NCI-H1092 (cell line): Measurements from ENCODE around the gene ZDHHC11B.
A peak's percentile ranks its signal among the peaks of the same experiment; 100 is the strongest.
"Not testable (repeated sequence)": the region's sequence is repeated elsewhere in the genome, so short reads cannot be mapped to it uniquely, and the experiment has no call there.

Experiments used
- DNase-seq: peaks from one replicate; lab custom pipeline; 2025; lab: John Stamatoyannopoulos, UW

ZDHHC11B gene

GRCh38 chr5:714215-715118 lies 70.1 kb downstream of the ZDHHC11B start:
- DNase-seq, result not testable (repeated sequence)

GRCh38 chr5:713686-714085 lies 70.8 kb downstream of the ZDHHC11B start:
- DNase-seq, result not testable (repeated sequence)

GRCh38 chr5:708848-709517 lies 75.5 kb downstream of the ZDHHC11B start:
- not testable (repeated sequence) for DNase-seq

DNA sequence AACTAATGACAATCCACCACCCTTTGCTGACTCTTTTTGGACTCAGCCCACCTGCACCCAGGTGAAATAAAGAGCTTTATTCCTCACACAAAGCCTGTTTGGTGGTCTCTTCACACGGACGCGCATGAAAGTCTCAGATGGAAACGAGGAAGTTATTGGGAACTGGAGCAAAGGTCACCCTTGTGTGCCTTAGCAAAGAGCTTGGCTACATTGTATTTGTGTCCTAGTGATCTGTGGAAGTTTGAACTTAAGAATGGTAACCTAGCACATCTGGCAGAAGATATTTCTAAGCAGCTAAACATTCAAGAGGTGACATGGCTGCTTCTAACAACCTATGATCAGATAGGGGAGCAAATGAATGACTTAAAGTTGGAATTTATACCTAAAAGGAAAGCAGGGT lies 76.2 kb downstream of the ZDHHC11B start:
- not testable (repeated sequence) for DNase-seq

DNA sequence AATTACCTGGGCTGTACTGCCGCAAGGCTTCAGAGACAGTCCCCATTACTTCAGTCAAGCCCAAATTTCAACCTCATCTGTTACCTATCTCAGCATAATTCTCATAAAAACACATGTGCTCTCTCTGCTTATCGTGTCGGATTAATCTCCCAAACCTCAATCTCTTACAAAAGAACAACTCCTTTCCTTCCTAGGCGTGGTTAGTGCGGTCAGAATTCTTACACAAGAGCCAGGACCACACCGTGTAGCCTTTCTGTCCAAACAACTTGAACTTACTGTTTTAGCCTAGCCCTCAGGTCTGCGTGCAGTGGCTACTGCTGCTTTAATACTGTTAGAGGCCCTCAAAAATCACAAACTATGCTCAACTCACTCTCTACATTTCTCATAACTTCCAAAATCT lies 78.4 kb downstream of the ZDHHC11B start:
- not testable (repeated sequence) for DNase-seq

DNA sequence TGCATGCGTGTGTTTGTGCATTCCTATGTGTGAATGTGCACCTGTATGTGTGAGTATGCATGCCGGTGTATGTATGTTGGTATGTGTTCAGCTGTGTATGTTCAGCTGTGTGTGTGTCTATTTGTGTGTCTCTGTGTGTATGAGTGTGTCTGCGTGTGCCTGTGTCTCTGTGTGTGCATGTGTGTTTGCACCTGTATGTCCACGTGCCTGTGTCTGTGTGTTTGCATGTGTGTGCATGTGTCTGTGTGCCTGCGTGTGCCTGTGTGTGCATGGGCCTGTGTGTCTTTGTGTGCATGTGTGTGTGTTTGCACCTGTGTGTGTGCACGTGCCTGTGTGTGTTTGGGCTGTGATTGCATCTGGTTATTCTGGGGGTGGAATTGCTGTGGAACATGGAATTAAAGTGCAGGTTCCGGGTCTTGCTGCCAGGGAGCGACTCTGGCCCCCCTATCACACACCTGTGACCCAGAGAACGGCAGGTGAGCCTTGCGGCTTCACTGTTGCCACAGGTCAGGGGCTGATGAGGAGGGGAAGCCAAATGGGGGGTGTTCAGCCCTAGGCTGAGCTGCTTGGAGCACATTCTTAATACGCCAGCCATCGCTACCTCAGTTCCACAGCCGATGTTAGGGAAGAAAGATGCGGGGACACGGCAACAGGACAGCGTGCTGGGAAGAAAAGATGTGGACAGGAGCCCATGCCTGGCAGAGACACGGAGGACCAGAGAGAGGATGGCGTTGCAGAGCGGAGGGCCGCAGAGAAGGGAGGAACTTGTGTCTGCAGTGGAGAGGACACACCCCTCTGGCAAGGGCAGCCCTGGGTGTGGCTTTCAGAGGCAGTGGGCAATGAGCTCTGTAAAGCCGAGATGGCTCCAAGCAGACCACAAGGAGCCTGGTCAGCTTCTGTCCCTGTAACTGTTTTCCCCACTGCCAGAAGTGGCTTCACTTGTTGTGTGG lies 87.5 kb downstream of the ZDHHC11B start:
- not testable (repeated sequence) for DNase-seq

DNA sequence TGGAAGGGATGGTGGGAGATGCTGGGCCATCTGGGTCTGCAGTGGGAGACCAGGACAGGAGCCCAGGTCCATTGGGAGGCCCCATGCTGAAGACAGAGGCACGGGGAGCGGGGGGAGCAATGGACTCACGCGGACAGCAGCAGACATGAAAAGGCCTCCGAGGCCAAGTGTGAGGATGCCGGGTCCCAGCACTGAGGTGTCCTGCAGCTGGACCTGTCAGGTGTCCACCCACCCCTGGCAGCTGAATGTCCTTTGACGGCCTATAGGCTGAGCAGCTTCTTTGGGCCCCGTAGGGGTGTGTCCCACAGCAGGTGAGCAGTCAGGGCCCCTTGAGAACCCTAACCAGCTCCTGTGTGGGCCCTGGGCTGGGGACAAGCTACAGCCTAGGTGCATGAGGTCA lies 88.3 kb downstream of the ZDHHC11B start:
- DNase-seq, result not testable (repeated sequence)

DNA sequence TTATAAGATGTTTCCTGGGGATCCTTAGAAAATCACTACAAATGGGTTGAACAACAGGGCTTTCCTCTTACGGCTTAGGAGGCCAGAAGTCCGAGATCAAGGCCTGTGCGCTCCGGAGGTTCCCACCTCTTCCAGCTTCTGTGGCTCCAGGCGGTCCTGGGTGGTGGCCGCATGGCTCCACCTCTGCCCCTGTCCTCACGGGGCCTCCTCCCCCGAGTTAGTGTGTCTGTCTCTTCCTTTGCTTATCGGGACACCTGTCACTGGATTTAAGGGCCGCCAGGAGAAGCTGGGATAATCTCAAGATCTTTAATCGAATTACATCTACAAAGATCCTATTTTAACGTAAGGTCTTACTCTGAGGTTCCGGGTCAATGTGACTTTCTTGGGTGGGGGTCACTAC lies 89.1 kb downstream of the ZDHHC11B start:
- DNase-seq, result not testable (repeated sequence)

DNA sequence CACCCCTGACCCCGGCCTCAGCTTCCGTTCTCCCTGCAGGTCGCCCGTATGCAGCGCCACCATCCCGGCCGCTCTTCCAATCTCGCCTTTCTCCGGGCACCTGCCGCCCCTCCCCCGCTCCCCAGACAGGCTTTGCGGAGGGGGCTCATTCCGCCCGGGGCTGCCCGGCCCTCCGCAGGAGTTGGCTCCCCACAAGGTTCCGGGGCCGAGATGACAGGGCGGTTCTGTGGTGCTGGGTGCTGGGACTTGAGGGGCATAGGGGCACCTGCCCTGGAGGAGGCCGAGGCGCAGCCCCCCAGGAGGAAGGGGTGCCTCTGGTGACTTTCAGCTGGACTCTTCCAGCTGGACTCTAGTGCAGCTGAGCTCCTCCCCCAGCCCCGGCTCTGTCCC lies 90.5 kb downstream of the ZDHHC11B start:
- DNase-seq, result not testable (repeated sequence)

GRCh38 chr5:693271-694041 lies 91.1 kb downstream of the ZDHHC11B start, which contains the start of gene TPPP:
TPPP (minus strand) TSS chr5:693352; CDS start chr5:678060, 15,292 bp downstream.
- peak; percentile 80 for DNase-seq

- peak; percentile 25 for DNase-seq
Observed at GRCh38 chr5:692529-693041, 91.9 kb downstream of the ZDHHC11B start.

- no peak for DNase-seq
Observed at GRCh38 chr5:691817-692528, 92.6 kb downstream of the ZDHHC11B start.

- not testable (repeated sequence) for DNase-seq
Observed at GRCh38 chr5:691049-691448, 93.5 kb downstream of the ZDHHC11B start.

- not testable (repeated sequence) for DNase-seq
Observed at GRCh38 chr5:690293-690692, 94.2 kb downstream of the ZDHHC11B start.

DNA sequence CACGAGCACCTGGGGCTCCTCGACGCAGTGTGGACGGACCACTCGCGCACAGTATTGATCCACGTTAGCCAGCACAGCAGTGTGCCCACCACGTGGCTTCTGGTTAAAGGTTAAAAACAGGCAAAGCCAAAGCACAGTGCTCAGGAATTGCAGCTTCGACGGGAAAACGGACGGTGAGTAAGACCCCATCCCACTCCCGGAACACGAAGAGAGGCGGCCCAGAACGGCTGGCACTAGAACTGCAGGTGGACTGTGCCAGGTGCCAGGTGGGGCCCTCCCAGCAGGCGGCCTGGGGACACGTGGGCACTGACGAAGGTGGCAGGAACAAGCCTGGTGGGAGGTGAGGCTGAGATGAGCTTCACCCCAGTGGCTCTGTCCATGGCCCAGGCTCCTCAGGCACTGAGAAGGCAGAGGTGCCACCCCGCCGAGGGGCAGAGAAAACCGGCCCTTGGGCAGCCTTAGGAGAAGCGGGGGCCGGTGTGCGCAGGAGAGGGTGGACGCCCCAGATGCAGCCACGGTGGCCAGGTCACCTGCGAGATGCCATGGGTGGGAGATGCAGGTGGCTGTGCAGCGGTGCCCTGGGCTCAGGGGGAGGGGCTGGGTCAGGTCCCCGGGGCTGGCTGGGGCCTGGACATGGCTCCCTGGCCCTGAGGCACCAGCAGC lies 96.0 kb downstream of the ZDHHC11B start:
- DNase-seq, result not testable (repeated sequence)

DNA sequence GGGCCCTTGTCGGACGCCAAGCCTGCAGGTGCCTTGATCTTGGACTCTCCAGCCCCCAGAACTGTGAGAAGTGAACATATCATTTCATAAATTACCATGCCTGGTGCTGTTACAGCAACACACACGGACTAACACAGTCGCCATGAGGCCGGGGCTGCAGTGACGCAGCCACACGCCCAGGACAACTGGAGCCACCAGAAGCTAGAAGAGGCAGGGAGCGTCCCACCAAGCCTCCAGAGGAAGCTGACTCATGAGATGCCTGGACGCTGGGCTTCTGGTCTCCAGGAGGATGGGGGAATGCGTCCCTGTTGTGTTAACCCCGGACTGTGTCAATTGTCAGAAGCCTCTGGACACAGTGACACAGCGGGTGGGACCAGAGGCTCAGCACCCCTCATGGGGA lies 97.6 kb downstream of the ZDHHC11B start:
- not testable (repeated sequence) for DNase-seq

GRCh38 chr5:686172-686523 lies 98.4 kb downstream of the ZDHHC11B start:
- DNase-seq, result not testable (repeated sequence)

GRCh38 chr5:685262-686171 lies 99.0 kb downstream of the ZDHHC11B start:
- no peak for DNase-seq
